Caco-2 (cell line): ENCODE results near the gene SINHCAF. TPM values are rescaled to one million over a fixed set of nuclear protein-coding genes. Genes with fewer than 3 reads are reported as not detected.
A peak's percentile ranks its signal among the peaks of the same experiment; 100 is the strongest.

Source experiments
- BruUV-seq: library from RNA; stranded (reverse); fragments of 400-500 nt; replicated peaks from 2 replicates; lab custom pipeline; 2021; lab: Mats Ljungman, UMichigan
- CTCF ChIA-PET: fragments of 300-600 bp; sonication (Branson Sonifier 250); formaldehyde crosslinking; loops from one replicate; lab custom pipeline; 2022; ENCODE audit warnings: antibody characterized with exemption; lab: Charles Lee
- POLR2A ChIA-PET: fragments of 300-600 bp; sonication (Branson Sonifier 250); formaldehyde crosslinking; loops from one replicate; lab custom pipeline; 2022; ENCODE audit warnings: antibody characterized with exemption; lab: Charles Lee
- DNase-seq, 2 experiments: peaks; one replicate each; pipeline versions ENCODE4 v3.0.0 to v3.0.0-alpha.2; 2020 to 2022
- H3K27me3 ChIP-seq: replicated peaks from 2 replicates; pipeline ENCODE4 v1.6.0; 2011; ENCODE audit warnings: low read length; ENCODE audit not compliant: control insufficient read depth, insufficient read depth
- H3K36me3 ChIP-seq: 2 replicates; pipeline ENCODE4 v1.5.1; 2011; ENCODE audit warnings: low read length; ENCODE audit not compliant: control insufficient read depth, insufficient read depth
- H3K4me1 ChIP-seq: fragments of 250-450 bp; sonication (Bioruptor Pico); 2 replicates; pipeline ENCODE4 v1.5.1; 2020; ENCODE audit warnings: mild to moderate bottlenecking
- H3K4me3 ChIP-seq: 2 replicates; pipeline ENCODE4 v1.5.1; 2011; ENCODE audit warnings: low read depth, mild to moderate bottlenecking, control low read depth, low read length
- H3K9me3 ChIP-seq: fragments of 250-450 bp; sonication (Bioruptor Pico); 2 replicates; pipeline ENCODE4 v1.5.1; 2020; ENCODE audit warnings: mild to moderate bottlenecking, moderate library complexity
- H3K27ac Mint-ChIP-seq: one replicate; pipeline ENCODE4 v1.8.0; 2022; ENCODE audit warnings: mixed read lengths; ENCODE audit not compliant: unreplicated experiment
- H3K27me3 Mint-ChIP-seq: one replicate; pipeline ENCODE4 v1.8.0; 2022; ENCODE audit warnings: mixed read lengths; ENCODE audit not compliant: insufficient read depth, unreplicated experiment
- H3K36me3 Mint-ChIP-seq: one replicate; pipeline ENCODE4 v1.8.0; 2022; ENCODE audit warnings: mild to moderate bottlenecking, mixed read lengths; ENCODE audit not compliant: insufficient read depth, unreplicated experiment
- H3K4me1 Mint-ChIP-seq: one replicate; pipeline ENCODE4 v1.8.0; 2022; ENCODE audit warnings: low read depth, mixed read lengths; ENCODE audit not compliant: unreplicated experiment
- H3K4me3 Mint-ChIP-seq: one replicate; pipeline ENCODE4 v1.8.0; 2022; ENCODE audit warnings: mild to moderate bottlenecking, moderate library complexity, mixed read lengths; ENCODE audit not compliant: unreplicated experiment
- H3K9me3 Mint-ChIP-seq: one replicate; pipeline ENCODE4 v1.8.0; 2022; ENCODE audit warnings: mixed read lengths; ENCODE audit not compliant: unreplicated experiment
- intact Hi-C: fragments of 100-400 bp; cut with micrococcal nuclease; formaldehyde crosslinking; loops from one replicate; pipeline ENCODE4 v1.10.0; 2022; ENCODE audit not compliant: unreplicated experiment
- total RNA-seq: library from RNA; stranded (reverse); gene quantifications from 2 replicates; pipeline ENCODE4 v1.2.3, GENCODE V29; 2022
- TF ChIP-seq, protein P1 (sequence below), 2 experiments: fragments of 200-600 bp in 1 of 2; IDR thresholded peaks; 1 replicate in 1 of 2; 2 replicates in 1 of 2; pipeline versions ENCODE4 v1.5.1 to v1.8.0; 2011 to 2022; ENCODE audit warnings: antibody characterized with exemption in 1 of 2, control low read depth in 1 of 2, inconsistent platforms in 1 of 2, low read depth in 1 of 2, low read length in 1 of 2, mild to moderate bottlenecking in 1 of 2, moderate library complexity in 1 of 2; ENCODE audit not compliant: insufficient read depth in 1 of 2, severe bottlenecking in 1 of 2, unreplicated experiment in 1 of 2

SINHCAF gene
- total RNA-seq, 1 experiment from 2014 or later: 319 TPM

DNA sequence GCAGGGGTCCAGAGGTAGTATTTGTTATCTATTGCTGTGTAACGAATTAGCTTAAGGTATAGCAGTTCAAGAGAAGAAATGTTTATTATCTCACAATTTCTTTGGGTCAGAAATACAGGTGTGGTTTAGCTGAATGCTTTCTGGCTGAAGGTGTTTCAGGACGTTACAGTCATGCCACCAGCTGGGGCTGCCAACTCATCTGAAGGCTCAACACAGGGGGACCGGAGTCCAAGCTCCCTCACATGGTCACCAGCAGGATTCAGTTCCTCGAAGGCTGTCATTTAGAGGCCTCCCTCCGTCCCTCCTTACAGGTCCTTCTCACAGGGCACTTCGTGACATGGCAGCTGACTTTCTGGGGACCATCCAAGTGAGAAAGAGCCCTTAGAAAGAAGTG is 37.5 kb upstream of the SINHCAF start:
- intact Hi-C loops: loop anchor here (1.0 to 2.0 kb wide), 3 partner anchors 23 to 60 kb away; partner anchors contain the start of gene SINHCAF
- CTCF ChIA-PET: interaction anchor here (1.5 to 2.0 kb wide), 3 partner anchors 37 to 92 kb away, joined by 8 to 13 read pairs (median 10); partner anchors contain the start of gene SINHCAF
- DNase-seq: no peak
- H3K36me3 Mint-ChIP-seq: peaks cover 5% of the 10 kb centered on the region
- H3K4me3 ChIP-seq: no peak overlapping the region
- BruUV-seq: no TSS peak
- H3K27me3 Mint-ChIP-seq: no peaks in the 10 kb centered on the region
- no peaks in the 10 kb centered on the region for H3K9me3 ChIP-seq
- H3K9me3 Mint-ChIP-seq: peaks cover 10% of the 10 kb centered on the region
- H3K27me3 ChIP-seq: no peaks in the 10 kb centered on the region
- H3K4me1 Mint-ChIP-seq: peaks cover 34% of the 10 kb centered on the region
- POLR2A ChIA-PET: interaction anchor here (1.0 to 2.9 kb wide), 5 partner anchors 8 to 40 kb away, joined by 3 to 37 read pairs (median 10); partner anchors contain the start of gene SINHCAF
- TF ChIP-seq, protein P1, sequence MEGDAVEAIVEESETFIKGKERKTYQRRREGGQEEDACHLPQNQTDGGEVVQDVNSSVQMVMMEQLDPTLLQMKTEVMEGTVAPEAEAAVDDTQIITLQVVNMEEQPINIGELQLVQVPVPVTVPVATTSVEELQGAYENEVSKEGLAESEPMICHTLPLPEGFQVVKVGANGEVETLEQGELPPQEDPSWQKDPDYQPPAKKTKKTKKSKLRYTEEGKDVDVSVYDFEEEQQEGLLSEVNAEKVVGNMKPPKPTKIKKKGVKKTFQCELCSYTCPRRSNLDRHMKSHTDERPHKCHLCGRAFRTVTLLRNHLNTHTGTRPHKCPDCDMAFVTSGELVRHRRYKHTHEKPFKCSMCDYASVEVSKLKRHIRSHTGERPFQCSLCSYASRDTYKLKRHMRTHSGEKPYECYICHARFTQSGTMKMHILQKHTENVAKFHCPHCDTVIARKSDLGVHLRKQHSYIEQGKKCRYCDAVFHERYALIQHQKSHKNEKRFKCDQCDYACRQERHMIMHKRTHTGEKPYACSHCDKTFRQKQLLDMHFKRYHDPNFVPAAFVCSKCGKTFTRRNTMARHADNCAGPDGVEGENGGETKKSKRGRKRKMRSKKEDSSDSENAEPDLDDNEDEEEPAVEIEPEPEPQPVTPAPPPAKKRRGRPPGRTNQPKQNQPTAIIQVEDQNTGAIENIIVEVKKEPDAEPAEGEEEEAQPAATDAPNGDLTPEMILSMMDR (IDR thresholded peaks at IDR 0.05; ENCODE audit: insufficient read depth in 1 of 2, low read depth in 1 of 2, low read length in 1 of 2, severe bottlenecking in 1 of 2, unreplicated experiment in 1 of 2): no peak
- H3K4me1 ChIP-seq: peaks cover 29% of the 10 kb centered on the region
- no peak overlapping the region for H3K4me3 Mint-ChIP-seq
- H3K36me3 ChIP-seq: no peaks in the 10 kb centered on the region
- peak overlapping the region; percentile 82 for H3K27ac Mint-ChIP-seq

DNA sequence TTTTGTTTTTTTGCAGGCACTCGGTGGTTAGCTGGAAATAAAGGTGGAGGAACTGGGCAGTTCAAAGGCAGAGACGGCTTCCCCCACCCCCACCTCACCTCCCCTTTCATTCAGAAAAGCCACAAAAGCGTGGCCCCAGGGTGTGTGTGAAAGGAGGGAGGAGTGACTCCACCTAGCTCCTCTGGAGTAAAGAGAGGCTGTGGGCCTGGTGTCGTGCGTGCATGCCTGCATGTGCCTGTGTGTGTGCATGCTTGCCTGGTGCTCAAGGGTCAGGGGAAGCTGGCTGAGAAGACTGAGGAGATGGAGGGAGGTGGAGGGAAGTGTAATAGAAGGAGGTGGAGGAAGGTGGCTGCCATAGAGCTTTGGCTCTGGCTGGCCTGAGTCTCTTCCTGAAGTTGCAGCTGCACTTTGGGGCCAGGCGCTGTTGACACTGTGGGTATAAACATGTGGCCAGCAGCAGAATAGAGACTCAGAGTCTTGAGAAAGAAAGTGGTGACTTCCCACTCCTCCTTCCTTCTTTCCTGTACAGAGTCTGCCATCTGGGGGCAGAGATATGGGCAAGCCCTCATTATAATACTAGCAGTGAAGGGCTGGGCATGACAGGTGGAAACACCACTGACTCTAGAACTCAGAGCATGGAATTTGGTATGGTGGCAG is 36.9 kb upstream of the SINHCAF start:
- Histone ChIP-seq H3K27me3 (no peaks in the 10 kb centered on the region), H3K36me3 (no peaks in the 10 kb centered on the region), H3K9me3 (no peaks in the 10 kb centered on the region), H3K4me1 (peaks cover 24% of the 10 kb centered on the region), H3K4me3 (no peak overlapping the region)
- peaks cover 33% of the 10 kb centered on the region for H3K4me1 Mint-ChIP-seq
- H3K4me3 Mint-ChIP-seq: peak overlapping the region; percentile 50
- peaks cover 10% of the 10 kb centered on the region for H3K9me3 Mint-ChIP-seq
- H3K27ac Mint-ChIP-seq: peak overlapping the region; percentile 82
- intact Hi-C loops: loop anchor here (1.0 to 2.0 kb wide), 3 partner anchors 22 to 60 kb away; partner anchors contain the start of gene SINHCAF
- ChIA-PET POLR2A (interaction anchor here (0.5 to 2.9 kb wide), 6 partner anchors 8 to 40 kb away, joined by 3 to 37 read pairs (median 8); partner anchors contain the start of gene SINHCAF), CTCF (interaction anchor here (0.7 to 2.0 kb wide), 6 partner anchors 8 to 290 kb away, joined by 3 to 13 read pairs (median 9); partner anchors contain the start of gene SINHCAF)
- BruUV-seq: no TSS peak
- no peaks in the 10 kb centered on the region for H3K27me3 Mint-ChIP-seq
- peaks cover 5% of the 10 kb centered on the region for H3K36me3 Mint-ChIP-seq
- DNase-seq: peak; percentile 73 to 87
- TF ChIP-seq, protein P1 (IDR thresholded peaks at IDR 0.05; ENCODE audit: insufficient read depth in 1 of 2, low read depth in 1 of 2, low read length in 1 of 2, severe bottlenecking in 1 of 2, unreplicated experiment in 1 of 2): no peak

DNA sequence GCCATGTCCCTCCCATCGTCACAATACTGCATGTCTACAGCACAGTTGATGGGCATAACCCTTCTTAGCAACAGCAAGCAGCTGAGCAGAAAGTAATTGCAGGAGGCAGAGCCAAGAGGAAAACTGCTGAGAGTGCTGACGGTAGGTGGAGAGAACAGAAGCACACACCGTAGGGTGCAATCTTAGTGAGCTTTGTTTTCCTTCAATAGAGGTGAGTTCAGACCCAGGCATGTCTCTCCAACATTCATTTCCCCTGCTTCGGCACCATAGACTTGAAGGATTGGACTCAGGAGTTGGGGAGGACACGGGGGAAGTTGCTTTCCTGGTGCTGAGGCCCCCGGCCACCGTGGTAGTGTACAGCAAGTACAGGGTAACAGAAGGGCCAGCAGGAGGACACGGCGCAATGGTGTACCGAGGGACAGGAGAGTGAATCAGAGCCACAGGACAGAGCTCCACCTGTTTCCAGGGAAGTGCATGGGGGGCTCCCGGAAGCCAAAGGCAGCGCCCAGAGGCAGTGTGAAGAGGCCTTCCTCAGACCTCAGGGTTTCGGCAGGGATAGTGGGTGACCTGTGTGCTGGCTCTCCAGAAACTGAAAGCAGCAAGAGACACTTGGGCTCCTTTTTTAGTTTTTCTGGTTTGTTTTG is 36.3 kb upstream of the SINHCAF start:
- Histone ChIP-seq H3K9me3 (no peaks in the 10 kb centered on the region), H3K4me1 (peaks cover 24% of the 10 kb centered on the region), H3K36me3 (no peaks in the 10 kb centered on the region), H3K27me3 (no peaks in the 10 kb centered on the region), H3K4me3 (no peak overlapping the region)
- no peaks in the 10 kb centered on the region for H3K27me3 Mint-ChIP-seq
- H3K36me3 Mint-ChIP-seq: peaks cover 5% of the 10 kb centered on the region
- no TSS peak for BruUV-seq
- POLR2A ChIA-PET: interaction anchor here (0.5 to 2.9 kb wide), 6 partner anchors 9 to 39 kb away, joined by 3 to 37 read pairs (median 8); partner anchors contain the start of gene SINHCAF
- CTCF ChIA-PET: interaction anchor here (0.5 to 2.0 kb wide), 8 partner anchors 9 to 291 kb away, joined by 3 to 13 read pairs (median 7); partner anchors contain the start of gene SINHCAF
- H3K4me3 Mint-ChIP-seq: peak overlapping the region; percentile 50
- peak overlapping the region; percentile 82 for H3K27ac Mint-ChIP-seq
- TF ChIP-seq, protein P1 (IDR thresholded peaks at IDR 0.05; ENCODE audit: insufficient read depth in 1 of 2, low read depth in 1 of 2, low read length in 1 of 2, severe bottlenecking in 1 of 2, unreplicated experiment in 1 of 2): peak in 1 of 2 experiments; percentile 9
- DNase-seq: peak; percentile 58 to 59
- H3K9me3 Mint-ChIP-seq: peaks cover 10% of the 10 kb centered on the region
- intact Hi-C loops: loop anchor here (2.0 kb wide), 2 partner anchors 21 to 35 kb away; partner anchors contain the start of gene SINHCAF
- peaks cover 33% of the 10 kb centered on the region for H3K4me1 Mint-ChIP-seq
